Thyroid gland (tissue), 4 donors: ENCODE measurements around the gene TGM3. TPM values are rescaled to one million over a fixed set of nuclear protein-coding genes. Genes with fewer than 3 reads are reported as not detected.

ENCODE experiments used
- DNase-seq, 2 donors: peaks; one replicate each; pipeline ENCODE4 v3.0.0-alpha.2; 2019
- H3K27ac ChIP-seq, 3 donors: fragments of 200-600 bp; sonication (generic); 1 replicate in 2 of 3; 2 replicates in 1 of 3; pipeline ENCODE4 v1.5.1; 2016 to 2019; ENCODE audit warnings: mild to moderate bottlenecking in 1 of 3, moderate library complexity in 1 of 3
- H3K27me3 ChIP-seq: fragments of 200-600 bp; sonication (generic); one replicate; pipeline ENCODE4 v1.5.1; 2019
- H3K36me3 ChIP-seq, 2 donors: fragments of 200-600 bp; sonication (generic); one replicate each; pipeline ENCODE4 v1.5.1; 2016 to 2019
- H3K4me1 ChIP-seq, 2 donors: fragments of 200-600 bp; sonication (generic); one replicate each; pipeline ENCODE4 v1.5.1; 2017 to 2019
- H3K4me3 ChIP-seq, 3 donors: fragments of 200-600 bp; sonication (generic); replicated peaks in 1 of 3; 1 replicate in 2 of 3; 2 replicates in 1 of 3; pipeline ENCODE4 v1.5.1; 2016; ENCODE audit warnings: mild to moderate bottlenecking in 1 of 3
- H3K9me3 ChIP-seq: fragments of 200-600 bp; sonication (generic); one replicate; pipeline ENCODE4 v1.5.1; 2017
- POLR2A ChIP-seq, 2 donors: fragments of 450-650 bp; IDR thresholded peaks; one replicate each; pipeline ENCODE4 v1.6.1; 2017; ENCODE audit warnings: antibody characterized with exemption in 2 of 2, mild to moderate bottlenecking in 2 of 2, moderate library complexity in 1 of 2
- WGBS, 2 donors: methylation state at CpG; one replicate each; pipeline ENCODE4 v1.1.5; 2017; 5-methylcytosine and 5-hydroxymethylcytosine counted together
- intact Hi-C: fragments of 100-400 bp; cut with DNase I; formaldehyde crosslinking; loops from one replicate; pipeline ENCODE4 v1.15.1; 2023
- total RNA-seq, 4 donors: library from RNA; depleted of rRNA; stranded (reverse); fragments of >200 nt; gene quantifications; one replicate each; pipeline ENCODE4 v1.2.3, GENCODE V29; 2016
- TF ChIP-seq, protein P1 (sequence below), 6 experiments: fragments of 200-600 bp in 3 of 6; fragments of 450-650 bp in 3 of 6; sonication (generic) in 3 of 6; IDR thresholded peaks; one replicate each; pipeline ENCODE4 v1.5.1; 2016 to 2019; ENCODE audit warnings: antibody characterized with exemption in 6 of 6, mild to moderate bottlenecking in 2 of 6, inconsistent platforms in 1 of 6, moderate library complexity in 1 of 6

Gene TGM3
- total RNA-seq, 4 donors from 2014 or later: not detected

DNA sequence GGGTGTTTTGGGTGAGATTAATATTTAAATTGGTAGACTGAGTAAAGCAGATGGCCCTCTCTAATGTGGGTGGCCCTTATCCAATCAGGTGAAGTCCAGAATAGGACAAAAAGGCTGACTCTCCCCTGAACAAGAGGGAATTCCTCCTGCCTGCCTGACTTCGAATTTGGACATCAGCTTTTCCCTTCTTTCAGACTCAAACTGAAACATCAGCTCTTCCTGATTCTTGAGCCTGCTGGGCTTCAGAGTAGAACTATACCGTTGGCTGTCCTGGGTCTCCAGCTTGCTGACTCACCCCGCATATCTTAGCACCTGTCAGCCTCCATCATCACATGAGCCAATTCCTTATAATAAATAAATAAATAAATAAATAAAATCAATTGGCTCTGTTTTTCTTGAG is 69.9 kb downstream of the TGM3 start:
- WGBS, 2 donors: 75 to 89% methylated on average over 3 of the region's 3 CpGs
- TF ChIP-seq POLR2A (IDR thresholded peaks at IDR 0.05): no peak
- TF ChIP-seq, protein P1, sequence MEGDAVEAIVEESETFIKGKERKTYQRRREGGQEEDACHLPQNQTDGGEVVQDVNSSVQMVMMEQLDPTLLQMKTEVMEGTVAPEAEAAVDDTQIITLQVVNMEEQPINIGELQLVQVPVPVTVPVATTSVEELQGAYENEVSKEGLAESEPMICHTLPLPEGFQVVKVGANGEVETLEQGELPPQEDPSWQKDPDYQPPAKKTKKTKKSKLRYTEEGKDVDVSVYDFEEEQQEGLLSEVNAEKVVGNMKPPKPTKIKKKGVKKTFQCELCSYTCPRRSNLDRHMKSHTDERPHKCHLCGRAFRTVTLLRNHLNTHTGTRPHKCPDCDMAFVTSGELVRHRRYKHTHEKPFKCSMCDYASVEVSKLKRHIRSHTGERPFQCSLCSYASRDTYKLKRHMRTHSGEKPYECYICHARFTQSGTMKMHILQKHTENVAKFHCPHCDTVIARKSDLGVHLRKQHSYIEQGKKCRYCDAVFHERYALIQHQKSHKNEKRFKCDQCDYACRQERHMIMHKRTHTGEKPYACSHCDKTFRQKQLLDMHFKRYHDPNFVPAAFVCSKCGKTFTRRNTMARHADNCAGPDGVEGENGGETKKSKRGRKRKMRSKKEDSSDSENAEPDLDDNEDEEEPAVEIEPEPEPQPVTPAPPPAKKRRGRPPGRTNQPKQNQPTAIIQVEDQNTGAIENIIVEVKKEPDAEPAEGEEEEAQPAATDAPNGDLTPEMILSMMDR (IDR thresholded peaks at IDR 0.05): no peak
- H3K36me3 ChIP-seq: no peaks in the 10 kb centered on the region
- no peak overlapping the region for H3K27ac ChIP-seq
- no peak overlapping the region for H3K4me3 ChIP-seq
- intact Hi-C loops: no loop called here
- no peaks in the 10 kb centered on the region for H3K4me1 ChIP-seq
- no peak for DNase-seq
- no peaks in the 10 kb centered on the region for H3K27me3 ChIP-seq
- no peaks in the 10 kb centered on the region for H3K9me3 ChIP-seq

DNA sequence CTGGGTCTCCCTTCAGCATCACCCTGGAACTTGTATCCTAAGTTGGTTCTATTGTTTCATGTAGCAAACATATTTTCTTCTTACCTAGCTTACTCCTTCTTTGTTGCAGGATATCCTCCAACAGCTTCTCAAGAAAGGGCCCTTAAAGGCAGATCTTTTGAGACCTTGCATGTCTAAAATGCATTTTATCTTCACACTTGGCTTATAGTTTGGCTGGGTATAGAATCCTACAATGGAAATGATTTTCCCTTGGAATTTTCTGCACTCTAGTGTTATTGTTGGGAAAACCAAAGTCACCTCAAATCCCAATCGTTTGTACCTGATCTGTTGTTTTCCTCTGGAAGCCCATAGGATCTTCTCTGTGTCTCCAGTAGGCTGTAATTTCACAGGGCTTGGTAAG is 72.8 kb downstream of the TGM3 start:
- no peak for DNase-seq
- Histone ChIP-seq H3K4me1 (no peaks in the 10 kb centered on the region), H3K9me3 (no peaks in the 10 kb centered on the region), H3K27me3 (no peaks in the 10 kb centered on the region), H3K4me3 (no peak overlapping the region), H3K27ac (no peak overlapping the region), H3K36me3 (no peaks in the 10 kb centered on the region)
- no peak for TF ChIP-seq POLR2A (IDR thresholded peaks at IDR 0.05)
- TF ChIP-seq, protein P1 (IDR thresholded peaks at IDR 0.05): no peak
- intact Hi-C loops: no loop called here
- WGBS, 2 donors: 39 to 41% methylated on average over 1 of the region's 1 CpG

DNA sequence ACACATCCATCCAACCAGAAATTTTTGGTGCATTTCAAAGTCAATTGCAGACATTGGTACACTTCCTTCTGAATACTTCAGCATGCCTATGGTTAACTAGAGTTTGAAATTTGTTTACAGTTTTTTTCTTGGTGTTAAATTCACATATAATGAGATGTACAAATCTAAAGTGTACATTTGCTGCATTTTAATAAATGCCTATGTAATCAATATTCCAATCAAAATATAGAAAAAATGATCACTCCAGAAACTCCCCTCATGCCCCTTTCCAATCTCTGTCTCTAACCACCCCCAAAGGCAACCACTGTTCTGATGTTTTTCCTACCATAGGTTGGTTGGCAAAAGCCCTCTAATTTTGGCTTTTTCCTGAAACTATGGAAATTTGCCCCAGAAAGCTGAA is 77.3 kb downstream of the TGM3 start:
- H3K4me1 ChIP-seq: no peaks in the 10 kb centered on the region
- no peaks in the 10 kb centered on the region for H3K36me3 ChIP-seq
- no peak for TF ChIP-seq POLR2A (IDR thresholded peaks at IDR 0.05)
- TF ChIP-seq, protein P1 (IDR thresholded peaks at IDR 0.05): no peak
- H3K9me3 ChIP-seq: no peaks in the 10 kb centered on the region
- no peaks in the 10 kb centered on the region for H3K27me3 ChIP-seq
- intact Hi-C loops: no loop called here
- no peak for DNase-seq
- no peak overlapping the region for H3K27ac ChIP-seq
- no peak overlapping the region for H3K4me3 ChIP-seq

DNA sequence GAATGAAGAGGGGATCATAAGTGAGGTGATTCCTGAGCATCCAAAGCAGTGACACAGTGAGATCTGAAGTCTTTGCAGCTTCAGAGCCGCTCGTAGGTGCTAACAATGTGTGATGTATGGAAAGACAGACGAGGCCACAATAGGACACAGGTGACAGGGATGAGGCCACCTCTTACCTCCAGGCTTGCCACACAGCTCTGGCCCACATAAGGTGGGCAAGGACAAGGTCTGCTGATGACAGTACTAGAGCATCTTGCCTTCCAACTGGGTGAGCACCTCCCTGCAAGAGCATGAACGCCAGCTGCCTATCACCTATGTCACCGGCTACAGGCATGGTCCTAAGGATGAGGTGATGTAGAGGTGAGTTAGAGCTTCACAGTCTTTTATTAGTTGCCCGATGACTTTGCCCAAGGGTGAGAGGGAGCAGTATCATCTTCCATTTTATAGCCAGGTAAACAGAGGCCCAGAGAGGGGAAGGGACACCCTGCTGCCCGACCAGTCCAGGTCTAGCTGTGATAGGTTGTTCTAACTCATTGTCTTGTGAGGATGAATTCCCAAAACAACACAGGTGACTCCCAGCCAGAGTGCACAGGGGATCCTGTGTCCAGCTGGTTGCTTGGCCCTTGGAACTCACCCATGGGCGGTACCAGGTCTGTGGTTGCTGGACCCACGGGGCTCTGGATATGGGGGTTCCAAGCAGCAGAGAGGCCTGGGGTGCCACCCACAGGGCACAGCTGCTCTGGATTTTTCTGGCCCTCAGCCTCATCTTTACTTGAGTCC is 78.7 kb downstream of the TGM3 start:
- intact Hi-C loops: no loop called here

DNA sequence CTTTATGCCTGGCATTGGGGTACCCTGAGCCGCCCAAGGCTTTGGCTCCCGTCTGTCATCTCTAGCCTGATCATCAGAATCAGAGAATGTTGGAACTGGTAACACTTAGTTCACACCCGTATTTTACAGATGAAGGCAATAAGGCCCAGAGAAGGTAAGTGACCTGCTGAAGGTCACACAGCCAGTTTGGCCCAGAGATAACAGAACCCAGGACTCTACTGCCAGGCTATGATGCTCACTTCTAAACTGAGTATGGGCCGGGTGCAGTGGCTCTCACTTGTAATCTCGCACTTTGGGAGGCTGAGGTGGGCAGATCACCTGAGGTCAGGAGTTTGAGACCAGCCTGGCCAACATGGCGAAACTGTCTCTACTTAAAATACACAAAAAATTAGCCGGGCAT is 83.1 kb downstream of the TGM3 start:
- no peak overlapping the region for H3K27ac ChIP-seq
- H3K27me3 ChIP-seq: no peaks in the 10 kb centered on the region
- 89% methylated on average over 7 of the region's 7 CpGs for WGBS, 2 donors
- no peak for DNase-seq
- H3K9me3 ChIP-seq: no peaks in the 10 kb centered on the region
- intact Hi-C loops: no loop called here
- H3K36me3 ChIP-seq: no peaks in the 10 kb centered on the region
- no peak overlapping the region for H3K4me3 ChIP-seq
- TF ChIP-seq, protein P1 (IDR thresholded peaks at IDR 0.05): no peak
- TF ChIP-seq POLR2A (IDR thresholded peaks at IDR 0.05): no peak
- no peaks in the 10 kb centered on the region for H3K4me1 ChIP-seq

More for the DNA sequence above, 78.7 kb downstream of the TGM3 start:
- DNase-seq: no peak
- no peaks in the 10 kb centered on the region for H3K27me3 ChIP-seq
- H3K4me3 ChIP-seq: no peak overlapping the region
- no peaks in the 10 kb centered on the region for H3K9me3 ChIP-seq
- H3K27ac ChIP-seq: no peak overlapping the region
- TF ChIP-seq, protein P1 (IDR thresholded peaks at IDR 0.05): no peak
- TF ChIP-seq POLR2A (IDR thresholded peaks at IDR 0.05): no peak
- H3K4me1 ChIP-seq: no peaks in the 10 kb centered on the region
- 83 to 88% methylated on average over 7 to 9 of the region's 9 CpGs for WGBS, 2 donors
- H3K36me3 ChIP-seq: no peaks in the 10 kb centered on the region
